ENCODE measurements around the gene LTC4S. TPM values are rescaled to one million over a fixed set of nuclear protein-coding genes. Genes with fewer than 3 reads are reported as not detected.
"Not testable (repeated sequence)": the region's sequence is repeated elsewhere in the genome, so short reads cannot be mapped to it uniquely, and the experiment has no call there.

Gene LTC4S
- total RNA-seq, 1 donor from 2014 or later: 9.6 TPM

- no peak for DNase-seq (ENCODE audit: low spot score)
Measured at GRCh38 chr5:179769271-179769670, 24.5 kb upstream of the LTC4S start.

GRCh38 chr5:179769796-179770195 is 24.0 kb upstream of the LTC4S start:
- DNase-seq (ENCODE audit: low spot score): no peak

- DNase-seq (ENCODE audit: low spot score): no peak
Measured at GRCh38 chr5:179771311-179771895, 22.4 kb upstream of the LTC4S start.

DNA sequence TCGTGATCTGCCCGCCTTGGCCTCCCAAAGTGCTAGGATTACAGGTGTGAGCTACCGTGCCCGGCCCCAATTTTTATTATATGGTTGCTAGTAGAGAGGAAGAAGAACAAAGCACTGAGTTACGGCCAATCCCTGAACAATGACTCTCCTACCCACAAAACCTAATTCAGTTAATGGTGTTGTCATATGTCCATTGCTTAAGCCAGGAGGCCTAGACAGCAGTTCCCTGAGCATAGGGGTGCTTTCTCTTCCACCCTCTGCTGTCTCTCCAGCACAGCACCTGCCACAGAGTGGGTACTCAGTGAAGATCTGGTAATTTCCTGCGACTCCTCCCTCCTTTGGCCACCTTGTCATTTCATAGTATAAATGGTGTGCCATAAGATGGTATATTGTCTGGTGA is 21.4 kb upstream of the LTC4S start:
- DNase-seq (ENCODE audit: low spot score): no peak

- no peak for DNase-seq (ENCODE audit: low spot score)
Measured at GRCh38 chr5:179773686-179774040, 20.1 kb upstream of the LTC4S start.

- DNase-seq (ENCODE audit: low spot score): no peak
Measured at GRCh38 chr5:179774442-179774841, 19.3 kb upstream of the LTC4S start.

DNA sequence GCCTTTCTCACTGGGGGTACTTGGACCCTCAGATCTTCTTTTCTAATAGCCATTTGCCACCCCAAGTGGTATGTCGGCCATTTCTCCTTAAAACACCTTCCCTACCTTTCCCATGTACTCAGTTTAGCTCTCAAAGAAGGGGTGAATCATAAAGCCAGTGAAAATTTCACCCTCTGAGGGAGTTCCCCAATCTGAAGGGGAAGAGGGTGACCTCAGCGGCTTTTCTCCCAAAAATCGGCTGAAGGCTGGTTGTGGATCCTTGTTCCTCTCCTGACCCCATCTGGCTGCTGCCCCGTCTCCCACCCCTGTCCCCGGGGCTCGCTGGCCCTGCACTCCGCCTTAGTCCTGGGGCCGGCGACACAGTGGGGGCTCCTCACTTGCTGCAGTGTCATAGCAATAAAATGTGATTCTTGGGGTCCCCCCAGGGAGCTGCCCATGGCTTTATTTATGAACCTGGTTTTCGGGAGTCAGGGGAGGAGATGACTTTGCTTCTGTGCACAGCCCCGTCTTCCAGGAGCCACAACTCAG is 17.3 kb upstream of the LTC4S start:
- no peak for DNase-seq (ENCODE audit: low spot score)

DNA sequence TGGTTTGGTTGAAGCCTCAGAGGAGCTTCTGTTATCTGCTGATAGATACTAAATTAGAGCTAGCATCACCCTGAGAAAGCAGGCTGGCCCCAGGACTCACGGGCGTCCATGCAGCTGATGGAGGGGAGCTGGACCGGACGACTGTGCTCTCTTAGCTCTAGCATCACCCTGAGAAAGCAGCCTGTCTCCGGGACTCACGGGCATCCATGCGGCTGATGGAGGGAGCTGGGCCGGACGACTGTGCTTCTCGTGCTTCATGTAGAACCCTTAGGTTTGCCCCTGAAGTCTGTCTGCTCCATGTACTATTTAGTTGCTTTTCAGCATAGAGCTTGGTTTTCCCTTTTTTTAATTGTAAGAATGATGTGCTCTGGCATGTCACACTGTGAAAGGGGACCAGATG is 16.3 kb upstream of the LTC4S start:
- DNase-seq (ENCODE audit: low spot score): no peak

DNA sequence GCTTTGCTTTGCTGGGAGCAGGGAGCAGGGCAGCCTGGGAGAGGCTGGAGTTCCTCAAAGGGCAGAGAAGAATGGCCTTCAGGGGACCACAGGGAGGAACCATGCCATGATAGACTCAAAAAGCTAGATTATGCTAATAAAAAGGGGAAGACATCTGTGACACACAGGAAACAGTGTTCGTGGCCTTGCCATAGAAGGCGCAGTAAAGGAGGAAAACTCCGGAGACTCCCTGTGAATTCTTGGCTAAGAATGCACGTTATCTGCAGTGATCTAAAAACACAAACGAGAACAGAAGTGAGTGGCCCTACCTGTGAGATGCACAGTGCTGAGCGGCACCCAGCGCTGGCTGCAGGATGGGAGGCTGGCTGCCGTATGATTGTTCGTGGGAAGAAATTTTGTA is 15.9 kb upstream of the LTC4S start:
- no peak for DNase-seq (ENCODE audit: low spot score)

DNA sequence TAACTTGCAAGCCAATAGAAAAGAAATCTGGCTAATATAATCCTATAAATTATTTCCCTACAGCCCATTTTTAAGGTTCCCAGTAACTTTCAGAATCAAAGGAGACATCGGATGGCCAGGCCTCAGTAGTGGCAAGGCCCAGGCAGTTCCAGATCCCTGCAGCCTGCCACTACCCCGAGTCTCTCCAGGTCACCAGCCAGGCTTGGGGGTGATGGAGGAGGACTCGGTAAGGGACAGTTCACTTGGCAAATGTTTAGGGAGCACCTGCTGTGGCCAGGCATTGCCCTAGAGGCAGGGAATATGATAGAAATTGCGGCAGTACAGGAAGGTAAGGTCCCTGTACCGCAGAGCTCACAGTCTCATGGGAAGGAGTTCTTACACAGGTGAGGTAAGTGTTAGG is 15.2 kb upstream of the LTC4S start:
- DNase-seq (ENCODE audit: low spot score): no peak

DNA sequence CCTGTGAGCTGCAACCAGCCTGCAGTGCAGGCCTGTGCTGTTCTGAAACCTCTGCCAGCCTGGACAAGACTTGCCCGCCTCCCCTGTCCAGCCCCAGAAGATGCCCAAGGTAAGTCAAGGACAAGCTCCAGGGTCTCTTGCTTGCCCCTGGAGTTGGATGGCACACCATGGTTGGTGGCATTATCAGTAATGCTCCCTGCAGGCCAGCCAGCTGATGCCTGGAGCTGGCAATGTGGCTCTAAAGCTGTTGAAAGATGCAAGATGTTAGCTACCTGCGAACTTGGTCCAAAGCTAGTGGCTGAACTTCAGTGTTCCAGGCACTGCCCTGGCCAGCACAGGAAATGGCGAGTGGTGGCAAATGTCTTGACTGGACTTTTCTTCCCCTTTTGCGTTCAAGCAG is 14.0 kb upstream of the LTC4S start:
- no peak for DNase-seq (ENCODE audit: low spot score)

- no peak for DNase-seq (ENCODE audit: low spot score)
Measured at GRCh38 chr5:179780362-179780761, 13.4 kb upstream of the LTC4S start.

GRCh38 chr5:179781846-179782245 is 11.9 kb upstream of the LTC4S start:
- DNase-seq (ENCODE audit: low spot score): no peak

GRCh38 chr5:179783128-179783527 is 10.7 kb upstream of the LTC4S start:
- no peak for DNase-seq (ENCODE audit: low spot score)

DNA sequence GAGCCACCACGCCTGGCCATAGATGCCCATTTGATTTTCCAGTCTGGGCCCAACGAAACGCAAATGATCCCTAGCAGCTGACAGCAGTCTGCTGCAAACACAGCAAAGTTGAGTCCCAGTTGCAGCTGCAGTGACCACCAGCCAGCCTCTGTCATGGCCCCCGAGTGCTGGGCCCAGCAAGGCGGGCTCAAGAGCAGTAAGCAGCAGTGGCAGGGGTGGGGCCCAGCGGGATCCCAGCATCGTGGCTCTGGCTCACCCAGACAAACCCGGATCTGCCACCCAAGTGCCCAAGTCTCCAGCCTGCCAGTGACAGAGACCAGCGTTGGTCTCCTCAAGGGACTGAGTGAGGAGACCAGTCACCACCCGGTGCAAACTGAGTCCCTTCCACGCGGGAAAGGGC is 6.9 kb upstream of the LTC4S start:
- DNase-seq (ENCODE audit: low spot score): no peak

DNA sequence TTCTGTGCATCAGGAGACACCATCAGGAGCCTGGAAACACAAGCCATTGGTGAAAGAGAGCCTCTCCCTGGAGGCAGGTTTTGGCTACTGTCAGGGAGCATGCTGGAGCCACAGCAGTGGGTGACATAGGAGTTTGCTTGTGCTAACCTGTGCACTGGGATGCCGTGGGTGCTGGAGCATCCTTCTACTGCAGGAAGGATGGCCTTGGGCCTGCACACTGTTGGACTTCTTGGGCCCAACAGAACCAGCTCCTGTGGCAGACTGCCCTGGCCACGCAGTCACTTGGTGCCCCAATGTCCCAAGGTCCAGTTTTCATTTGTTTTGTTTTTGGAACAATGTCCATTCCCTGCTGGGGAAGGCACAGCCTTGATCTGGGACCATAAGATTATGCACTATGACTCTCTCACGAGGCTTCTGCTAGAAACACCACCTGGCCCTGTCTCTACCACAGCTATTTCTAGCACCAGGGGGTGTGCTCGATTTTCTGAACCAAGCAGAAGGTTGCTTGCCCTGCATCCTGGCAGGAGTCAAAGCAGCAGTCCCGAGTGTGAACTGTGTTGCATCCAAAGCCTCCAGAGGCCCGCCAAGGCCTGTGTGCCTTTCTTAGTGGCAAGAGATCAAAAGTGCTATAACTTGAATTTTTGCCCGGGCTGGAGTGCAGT is 5.5 kb upstream of the LTC4S start:
- DNase-seq (ENCODE audit: low spot score): no peak

GRCh38 chr5:179789278-179789677 is 4.5 kb upstream of the LTC4S start:
- DNase-seq (ENCODE audit: low spot score): not testable (repeated sequence)

GRCh38 chr5:179791881-179792611 is 1.7 kb upstream of the LTC4S start:
- DNase-seq (ENCODE audit: low spot score): no peak

DNA sequence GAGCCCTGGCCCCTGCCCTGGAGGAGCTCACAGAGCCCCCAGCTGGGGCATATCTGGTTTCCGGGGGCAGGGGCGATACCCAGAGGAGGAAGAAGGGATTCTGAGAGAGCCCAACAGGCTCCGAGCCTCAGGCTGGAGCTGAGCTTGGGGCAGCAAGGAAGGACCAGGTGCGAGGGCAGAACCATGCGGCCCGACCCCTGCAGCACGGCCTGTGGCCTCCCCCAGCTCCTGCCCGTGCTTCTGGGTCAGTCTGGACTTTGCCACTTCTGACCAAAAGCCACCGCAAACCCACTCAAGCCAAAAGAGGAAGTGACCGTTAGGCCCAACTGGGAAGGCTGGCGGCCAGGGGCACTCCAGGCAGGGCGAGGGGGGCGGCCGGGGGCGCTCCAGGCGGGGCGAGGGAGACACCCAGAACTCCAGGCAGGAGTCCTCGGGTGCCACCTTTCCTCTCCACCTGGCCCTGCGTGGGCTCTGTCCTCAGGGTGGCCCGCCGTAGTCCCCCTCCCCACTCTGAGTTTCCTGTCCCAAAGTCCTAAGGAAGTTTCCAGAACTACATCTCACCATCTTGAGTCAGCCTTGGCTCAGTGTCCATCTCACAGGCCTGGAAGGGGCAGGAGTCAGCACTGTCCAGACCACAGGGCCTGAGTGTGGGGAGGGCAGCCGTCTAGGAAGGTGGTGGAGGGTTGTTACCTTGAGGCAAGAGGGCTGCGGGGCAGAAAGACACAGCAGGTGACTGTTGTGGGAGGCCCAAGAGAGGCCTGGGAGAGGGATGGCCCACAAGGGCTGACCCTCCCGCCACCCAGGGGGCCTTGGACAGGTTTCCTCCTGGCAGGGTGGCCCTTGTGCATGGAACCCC is 946 bp upstream of the LTC4S start:
- no peak for DNase-seq (ENCODE audit: low spot score)

DNA sequence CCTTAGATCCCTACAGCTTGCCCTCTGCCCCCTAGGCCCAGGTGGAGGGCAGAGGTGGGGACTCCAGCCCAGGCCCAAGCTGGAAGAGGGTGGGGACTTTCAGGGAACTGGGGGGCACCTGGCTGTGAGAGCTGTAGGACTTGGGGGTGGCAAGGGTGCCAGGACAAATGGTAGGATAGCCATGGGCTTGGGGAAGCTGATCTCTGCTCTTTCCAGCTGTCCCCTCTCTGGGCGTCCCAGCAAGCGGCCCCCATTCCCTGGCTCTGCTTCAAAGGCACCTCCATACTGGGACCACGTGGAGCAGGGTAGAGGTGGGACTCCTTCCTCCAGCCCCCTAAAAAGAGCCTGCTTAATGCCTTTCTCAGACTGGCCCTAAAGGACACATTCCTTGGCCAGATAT is 385 bp downstream of the LTC4S start:
- no peak for DNase-seq (ENCODE audit: low spot score)

GRCh38 chr5:179794575-179794974 is 789 bp downstream of the LTC4S start:
- DNase-seq (ENCODE audit: low spot score): no peak

All from mesenteric fat pad (tissue), 1 donor.